CD8-positive, alpha-beta memory T cell (primary cell): ENCODE results near the gene ZFPM1. TPM values are rescaled to one million over a fixed set of nuclear protein-coding genes. Genes with fewer than 3 reads are reported as not detected.

ENCODE experiments used
- CTCF ChIA-PET: fragments of 350-600 bp; sonication (Branson Sonifier 250); formaldehyde crosslinking; loops from one replicate; lab custom pipeline; 2021; ENCODE audit warnings: antibody characterized with exemption; lab: Charles Lee
- POLR2A ChIA-PET: fragments of 350-600 bp; sonication (Branson Sonifier 250); formaldehyde crosslinking; loops from one replicate; lab custom pipeline; 2021; ENCODE audit warnings: antibody characterized with exemption; lab: Charles Lee
- DNase-seq, 5 donors: peaks; one replicate each; pipeline versions ENCODE4 v3.0.0 to v3.0.0-alpha.2; 2020 to 2022; ENCODE audit warnings: mixed read lengths in 1 of 5
- H3K27ac ChIP-seq: one replicate; pipeline ENCODE4 v1.7.0; 2013; ENCODE audit warnings: low read depth, mild to moderate bottlenecking, low read length, moderate library complexity
- H3K27me3 ChIP-seq: 2 replicates; pipeline ENCODE4 v1.7.0; 2013; ENCODE audit warnings: low read length, mild to moderate bottlenecking; ENCODE audit not compliant: insufficient read depth, poor library complexity, severe bottlenecking
- H3K36me3 ChIP-seq: 2 replicates; pipeline ENCODE4 v1.7.0; 2013; ENCODE audit warnings: mild to moderate bottlenecking, low read length, moderate library complexity; ENCODE audit not compliant: insufficient read depth
- H3K4me1 ChIP-seq: 2 replicates; pipeline ENCODE4 v1.7.0; 2013; ENCODE audit warnings: mild to moderate bottlenecking, low read length, moderate library complexity; ENCODE audit not compliant: insufficient read depth
- H3K4me3 ChIP-seq: 2 replicates; pipeline ENCODE4 v1.7.0; 2013; ENCODE audit warnings: mild to moderate bottlenecking, low read length
- H3K9me3 ChIP-seq: 2 replicates; pipeline ENCODE4 v1.7.0; 2013; ENCODE audit warnings: mild to moderate bottlenecking, low read length
- H3K27ac Mint-ChIP-seq, 8 donors: one replicate each; pipeline ENCODE4 v1.8.0; 2020 to 2021; ENCODE audit warnings: mixed read lengths in 8 of 8, mild to moderate bottlenecking in 6 of 8, inconsistent platforms in 3 of 8, moderate library complexity in 3 of 8
- H3K27me3 Mint-ChIP-seq, 2 donors: one replicate each; pipeline ENCODE4 v1.8.0; 2020 to 2021; ENCODE audit warnings: mixed read lengths in 2 of 2, mild to moderate bottlenecking in 1 of 2, moderate library complexity in 1 of 2
- H3K36me3 Mint-ChIP-seq, 3 donors: one replicate each; pipeline ENCODE4 v1.8.0; 2020 to 2021; ENCODE audit warnings: mixed read lengths in 3 of 3, inconsistent platforms in 1 of 3, mild to moderate bottlenecking in 1 of 3
- H3K4me1 Mint-ChIP-seq, 3 donors: one replicate each; pipeline ENCODE4 v1.8.0; 2020 to 2021; ENCODE audit warnings: mixed read lengths in 3 of 3, inconsistent platforms in 1 of 3, mild to moderate bottlenecking in 1 of 3
- H3K4me3 Mint-ChIP-seq, 7 donors: one replicate each; pipeline ENCODE4 v1.8.0; 2020 to 2021; ENCODE audit warnings: mixed read lengths in 7 of 7, mild to moderate bottlenecking in 6 of 7, moderate library complexity in 4 of 7, inconsistent platforms in 2 of 7
- H3K9me3 Mint-ChIP-seq, 5 donors: one replicate each; pipeline ENCODE4 v1.8.0; 2020 to 2022; ENCODE audit warnings: mixed read lengths in 5 of 5, mild to moderate bottlenecking in 3 of 5, moderate library complexity in 2 of 5, inconsistent platforms in 1 of 5
- polyA plus RNA-seq: library from polyadenylated mRNA; unstranded; fragments of 300-500 nt; fragmentation: Illumina TruSeq; gene quantifications from one replicate; pipeline ENCODE4 v1.2.3, GENCODE V29; 2021
- total RNA-seq, 2 experiments: library from RNA; stranded (reverse); gene quantifications; one replicate each; pipeline ENCODE4 v1.2.3, GENCODE V29; 2021

The ZFPM1 gene
- total and polyA plus RNA-seq, 3 experiments from 2014 or later: 0.71 to 16.7 (median 15.5) TPM

GRCh38 chr16:88550246-88550661 is 97.2 kb downstream of the ZFPM1 start:
- Histone ChIP-seq H3K4me3 (peak overlapping the region; percentile 12), H3K36me3 (no peaks in the 10 kb centered on the region), H3K9me3 (no peaks in the 10 kb centered on the region), H3K27ac (no peak overlapping the region), H3K4me1 (peaks cover 11% of the 10 kb centered on the region), H3K27me3 (no peaks in the 10 kb centered on the region)
- ChIA-PET POLR2A (no interaction called here), CTCF (no interaction called here)
- peak overlapping the region in 3 of 8 donors; percentile 12 to 64 (median 26) for H3K27ac Mint-ChIP-seq
- H3K36me3 Mint-ChIP-seq: no peaks in the 10 kb centered on the region
- no peaks in the 10 kb centered on the region for H3K9me3 Mint-ChIP-seq
- H3K4me3 Mint-ChIP-seq: peak overlapping the region in 1 of 7 donors; percentile 57
- DNase-seq: no peak
- peaks cover 6 to 24% (median 7%) of the 10 kb centered on the region in 3 donors for H3K4me1 Mint-ChIP-seq
- H3K27me3 Mint-ChIP-seq: peaks cover 12 to 16% of the 10 kb centered on the region in 2 donors

GRCh38 chr16:88552166-88552565 is 99.1 kb downstream of the ZFPM1 start:
- Mint-ChIP-seq H3K27ac (peak overlapping the region in 1 of 8 donors; percentile 33), H3K4me3 (no peak overlapping the region), H3K27me3 (peaks cover 2 to 10% of the 10 kb centered on the region in 2 donors), H3K36me3 (no peaks in the 10 kb centered on the region), H3K9me3 (peaks cover 0 to 2% (median 0%) of the 10 kb centered on the region in 5 donors), H3K4me1 (peaks cover 6 to 17% (median 7%) of the 10 kb centered on the region in 3 donors)
- no peak for DNase-seq
- no peaks in the 10 kb centered on the region for H3K9me3 ChIP-seq
- ChIA-PET POLR2A (no interaction called here), CTCF (no interaction called here)
- H3K4me1 ChIP-seq: peaks cover 11% of the 10 kb centered on the region
- H3K4me3 ChIP-seq: no peak overlapping the region
- no peaks in the 10 kb centered on the region for H3K27me3 ChIP-seq
- H3K27ac ChIP-seq: no peak overlapping the region
- H3K36me3 ChIP-seq: no peaks in the 10 kb centered on the region

- no peak overlapping the region for H3K27ac ChIP-seq
- peaks cover 11% of the 10 kb centered on the region for H3K4me1 ChIP-seq
- H3K4me3 ChIP-seq: no peak overlapping the region
- Mint-ChIP-seq H3K36me3 (no peaks in the 10 kb centered on the region), H3K27me3 (peaks cover 2 to 13% of the 10 kb centered on the region in 2 donors), H3K4me1 (peaks cover 6 to 17% (median 7%) of the 10 kb centered on the region in 3 donors), H3K27ac (peak overlapping the region in 1 of 8 donors; percentile 95), H3K4me3 (peak overlapping the region in 1 of 7 donors; percentile 39), H3K9me3 (peaks cover 0 to 2% (median 0%) of the 10 kb centered on the region in 5 donors)
- H3K9me3 ChIP-seq: no peaks in the 10 kb centered on the region
- no peaks in the 10 kb centered on the region for H3K36me3 ChIP-seq
- ChIA-PET CTCF (interaction anchor here (1.1 kb wide), 1 partner anchor 8 kb away, joined by 4 read pairs; no protein-coding TSS in a partner anchor), POLR2A (no interaction called here)
- no peaks in the 10 kb centered on the region for H3K27me3 ChIP-seq
- DNase-seq: no peak
Measured at GRCh38 chr16:88552815-88553214, 99.7 kb downstream of the ZFPM1 start.

- Histone ChIP-seq H3K4me3 (no peak overlapping the region), H3K27ac (no peak overlapping the region), H3K36me3 (no peaks in the 10 kb centered on the region), H3K4me1 (peaks cover 11% of the 10 kb centered on the region), H3K9me3 (no peaks in the 10 kb centered on the region), H3K27me3 (no peaks in the 10 kb centered on the region)
- Mint-ChIP-seq H3K4me3 (no peak overlapping the region), H3K9me3 (peaks cover 0 to 2% (median 0%) of the 10 kb centered on the region in 5 donors), H3K27me3 (peaks cover 2 to 10% of the 10 kb centered on the region in 2 donors), H3K27ac (no peak overlapping the region), H3K4me1 (peaks cover 6 to 11% (median 7%) of the 10 kb centered on the region in 3 donors), H3K36me3 (no peaks in the 10 kb centered on the region)
- POLR2A ChIA-PET: no interaction called here
- CTCF ChIA-PET: interaction anchor here (1.1 kb wide), 1 partner anchor 9 kb away, joined by 4 read pairs; no protein-coding TSS in a partner anchor
- no peak for DNase-seq
Measured at GRCh38 chr16:88553739-88554138, 100.7 kb downstream of the ZFPM1 start.

DNA sequence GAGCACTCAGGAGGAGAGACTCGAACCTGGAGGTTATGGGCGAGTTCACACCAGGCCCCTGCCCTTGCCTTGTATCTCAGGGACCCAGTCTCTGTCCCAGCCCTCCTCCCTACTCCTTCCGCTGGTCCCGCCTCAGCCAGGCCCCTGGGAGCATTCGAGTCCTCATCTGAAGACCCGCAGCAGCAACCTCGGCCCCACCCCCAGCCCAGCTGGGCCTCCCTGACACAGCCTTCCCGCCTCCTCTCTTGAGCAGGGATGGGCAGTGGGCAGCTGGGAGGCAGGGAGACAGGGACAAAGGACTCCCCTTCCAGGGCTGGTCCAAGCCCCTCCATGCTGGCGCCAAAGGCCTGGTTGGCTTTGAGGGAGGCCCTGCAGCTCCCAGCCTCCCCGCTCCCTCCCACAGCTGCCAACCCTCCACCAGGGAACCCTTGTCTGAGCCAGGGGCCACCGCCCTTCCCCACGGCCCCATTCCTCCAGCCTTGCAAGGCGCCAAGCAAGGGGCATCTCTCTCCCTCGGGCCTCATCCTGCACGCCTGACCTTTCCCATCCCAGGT is 101.7 kb downstream of the ZFPM1 start:
- Histone ChIP-seq H3K4me1 (peaks cover 10% of the 10 kb centered on the region), H3K27me3 (no peaks in the 10 kb centered on the region), H3K27ac (no peak overlapping the region), H3K4me3 (no peak overlapping the region), H3K36me3 (no peaks in the 10 kb centered on the region), H3K9me3 (no peaks in the 10 kb centered on the region)
- peaks cover 6 to 10% (median 7%) of the 10 kb centered on the region in 3 donors for H3K4me1 Mint-ChIP-seq
- POLR2A ChIA-PET: no interaction called here
- CTCF ChIA-PET: no interaction called here
- H3K27ac Mint-ChIP-seq: peak overlapping the region in 1 of 8 donors; percentile 40
- H3K4me3 Mint-ChIP-seq: peak overlapping the region in 1 of 7 donors; percentile 69
- peaks cover 0 to 2% (median 0%) of the 10 kb centered on the region in 5 donors for H3K9me3 Mint-ChIP-seq
- no peaks in the 10 kb centered on the region for H3K36me3 Mint-ChIP-seq
- DNase-seq: no peak
- peaks cover 2 to 16% of the 10 kb centered on the region in 2 donors for H3K27me3 Mint-ChIP-seq

- Mint-ChIP-seq H3K4me1 (peaks cover 0 to 9% (median 0%) of the 10 kb centered on the region in 3 donors), H3K27ac (no peak overlapping the region), H3K9me3 (peaks cover 0 to 2% (median 0%) of the 10 kb centered on the region in 5 donors), H3K4me3 (no peak overlapping the region), H3K27me3 (peaks cover 0 to 16% of the 10 kb centered on the region in 2 donors), H3K36me3 (no peaks in the 10 kb centered on the region)
- no peaks in the 10 kb centered on the region for H3K4me1 ChIP-seq
- ChIA-PET CTCF (no interaction called here), POLR2A (no interaction called here)
- no peak overlapping the region for H3K4me3 ChIP-seq
- DNase-seq: no peak
- no peak overlapping the region for H3K27ac ChIP-seq
- H3K36me3 ChIP-seq: no peaks in the 10 kb centered on the region
- no peaks in the 10 kb centered on the region for H3K27me3 ChIP-seq
- H3K9me3 ChIP-seq: no peaks in the 10 kb centered on the region
Measured at GRCh38 chr16:88556294-88556988, 103.4 kb downstream of the ZFPM1 start.

DNA sequence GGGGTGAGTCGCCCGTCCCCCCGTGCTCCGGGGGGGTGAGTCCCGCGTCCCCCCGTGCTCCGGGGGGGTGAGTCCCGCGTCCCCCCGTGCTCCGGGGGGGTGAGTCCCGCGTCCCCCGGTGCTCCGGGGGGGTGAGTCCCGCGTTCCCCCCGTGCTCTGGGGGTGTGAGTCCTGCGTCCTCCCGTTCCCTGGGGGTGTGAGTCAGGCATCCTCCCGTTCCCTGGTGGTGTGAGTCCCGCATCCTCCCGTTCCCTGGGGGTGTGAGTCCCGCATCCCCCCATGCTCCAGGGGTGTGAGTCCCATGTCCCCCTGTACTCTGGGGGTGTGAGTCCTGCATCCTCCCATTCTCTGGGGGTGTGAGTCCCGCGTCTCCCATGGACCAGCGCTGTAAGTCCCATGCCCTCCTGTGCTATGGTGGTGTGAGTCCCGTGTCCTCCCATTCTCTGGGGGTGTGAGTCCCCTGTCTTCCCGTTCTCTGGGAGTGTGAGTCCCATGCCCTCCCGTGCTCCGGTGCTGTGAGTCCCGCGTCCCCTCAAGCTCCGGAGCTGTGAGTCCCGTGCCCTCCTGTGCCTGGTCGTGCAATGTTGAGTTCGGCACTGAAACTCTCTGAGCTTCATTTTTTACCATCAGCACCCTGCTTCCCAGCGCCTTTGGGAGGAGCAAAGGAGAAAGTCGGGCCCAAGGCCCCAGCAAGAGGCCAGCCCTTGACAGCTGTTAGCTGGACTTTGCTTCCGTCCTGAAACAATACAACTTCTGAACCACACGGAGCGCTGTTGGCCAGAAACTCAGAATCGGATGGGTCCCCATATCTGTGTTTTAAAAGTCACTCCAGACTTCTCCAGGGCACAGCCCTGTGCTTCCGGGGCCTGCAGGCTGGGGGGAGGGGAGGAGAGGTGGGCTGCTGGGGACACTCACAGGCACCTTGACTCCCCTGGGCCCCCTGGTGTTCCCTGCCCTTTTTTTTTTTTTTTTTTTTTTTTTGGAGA is 105.7 kb downstream of the ZFPM1 start:
- peaks cover 3 to 7% (median 3%) of the 10 kb centered on the region in 3 donors for H3K4me1 Mint-ChIP-seq
- DNase-seq: no peak
- peaks cover 0 to 16% of the 10 kb centered on the region in 2 donors for H3K27me3 Mint-ChIP-seq
- H3K4me3 Mint-ChIP-seq: no peak overlapping the region
- CTCF ChIA-PET: interaction anchor here (1.0 kb wide), 1 partner anchor 12 kb away, joined by 3 read pairs; no protein-coding TSS in a partner anchor
- H3K9me3 Mint-ChIP-seq: peaks cover 0 to 2% (median 0%) of the 10 kb centered on the region in 5 donors
- Histone ChIP-seq H3K4me3 (no peak overlapping the region), H3K27ac (no peak overlapping the region), H3K36me3 (no peaks in the 10 kb centered on the region), H3K4me1 (peaks cover 3% of the 10 kb centered on the region), H3K9me3 (no peaks in the 10 kb centered on the region), H3K27me3 (no peaks in the 10 kb centered on the region)
- POLR2A ChIA-PET: no interaction called here
- peak overlapping the region in 1 of 8 donors; percentile 24 for H3K27ac Mint-ChIP-seq
- no peaks in the 10 kb centered on the region for H3K36me3 Mint-ChIP-seq
